BLaER1 treated with 17β-estradiol and CSF1 and Interleukin-3, amounts not matched to agents 10 nM and 100 nM (cell line): ENCODE data around the gene CST7.

Experiments
- H3K27ac ChIP-seq, 11 experiments: shearing (Covaris generic); formaldehyde crosslinking; 2 replicates each; pipeline ENCODE4 v1.8.1; 2022
- H3K27me3 ChIP-seq, 11 experiments: shearing (Covaris generic); formaldehyde crosslinking; 2 replicates each; pipeline ENCODE4 v1.8.1; 2022
- H3K36me3 ChIP-seq, 11 experiments: shearing (Covaris generic); formaldehyde crosslinking; 2 replicates each; pipeline ENCODE4 v1.8.1; 2022
- H3K4me1 ChIP-seq, 10 experiments: shearing (Covaris generic); formaldehyde crosslinking; 2 replicates each; pipeline ENCODE4 v1.8.1; 2022
- H3K4me2 ChIP-seq, 11 experiments: shearing (Covaris generic); formaldehyde crosslinking; 2 replicates each; pipeline ENCODE4 v1.8.1; 2022
- H3K4me3 ChIP-seq, 10 experiments: shearing (Covaris generic); formaldehyde crosslinking; 2 replicates each; pipeline ENCODE4 v1.8.1; 2022
- H3K9ac ChIP-seq, 11 experiments: shearing (Covaris generic); formaldehyde crosslinking; 2 replicates each; pipeline ENCODE4 v1.8.1; 2022
- H3K9me3 ChIP-seq, 11 experiments: shearing (Covaris generic); formaldehyde crosslinking; replicated peaks in 1 of 11; 2 replicates each; pipeline ENCODE4 v1.8.1; 2022
- H4K20me1 ChIP-seq, 11 experiments: shearing (Covaris generic); formaldehyde crosslinking; 2 replicates each; pipeline ENCODE4 v1.8.1; 2022
- Cebpa-rat ChIP-seq, 11 experiments: shearing (Covaris generic); IDR thresholded peaks; 2 replicates each; pipeline ENCODE4 v1.8.1; 2022

The CST7 gene

DNA sequence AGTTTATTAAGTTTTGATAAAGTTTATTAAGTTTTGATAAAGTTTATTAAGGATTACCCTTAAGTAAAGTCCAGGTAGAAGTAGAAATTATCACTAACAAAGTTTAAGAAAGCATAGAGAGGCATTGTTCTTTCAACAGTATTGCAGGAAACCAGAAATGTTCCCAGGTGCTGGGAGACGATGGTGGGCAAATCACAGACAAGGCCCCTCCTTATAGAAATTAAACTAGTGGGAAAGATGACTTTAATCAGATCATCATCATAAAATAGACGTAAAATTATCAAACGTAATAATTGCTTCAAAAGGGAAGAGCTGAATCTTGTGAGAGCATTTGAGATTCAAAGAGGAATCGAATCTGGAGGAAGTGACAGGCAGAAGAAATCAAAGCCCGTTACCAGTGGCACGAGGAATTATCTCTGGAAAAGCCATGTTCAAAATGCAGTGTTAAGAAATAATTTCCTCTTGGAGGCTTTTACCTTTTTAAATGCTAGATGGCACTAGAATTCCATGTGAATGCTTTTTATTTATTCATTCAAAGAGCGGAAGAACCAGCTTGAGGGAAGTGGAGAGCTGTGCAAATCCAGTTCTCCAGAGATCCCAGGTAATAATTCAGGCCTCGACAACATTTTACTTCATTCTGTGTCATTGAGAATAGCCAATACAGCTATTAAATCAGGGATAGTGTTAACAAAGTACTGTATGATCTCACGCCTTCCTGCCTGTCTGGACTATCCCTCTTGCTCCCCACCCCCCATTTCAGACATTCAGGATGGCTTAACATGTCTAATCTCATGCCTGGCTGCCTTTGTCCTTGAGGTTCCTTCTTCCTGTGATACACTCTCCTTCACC is 44.5 kb downstream of the CST7 start:
- Histone ChIP-seq H3K4me2 (peak overlapping the region; percentile 85 to 97 (median 94)), H3K4me1 (peaks cover 52 to 71% (median 66%) of the 10 kb centered on the region in 10 experiments), H3K27ac (peak overlapping the region; percentile 82 to 91 (median 87)), H3K4me3 (peak overlapping the region; percentile 80 to 98 (median 90)), H3K9me3 (no peaks in the 10 kb centered on the region), H3K27me3 (no peaks in the 10 kb centered on the region), H3K36me3 (peaks cover 0 to 4% (median 0%) of the 10 kb centered on the region in 11 experiments; a peak in 1 of 22 replicates), H4K20me1 (peaks cover 0 to 33% (median 14%) of the 10 kb centered on the region in 11 experiments; a peak in 12 of 22 replicates), H3K9ac (peak overlapping the region; percentile 77 to 90 (median 88); a peak in 21 of 22 replicates)
- no peak for TF ChIP-seq Cebpa-rat (IDR thresholded peaks at IDR 0.05)

DNA sequence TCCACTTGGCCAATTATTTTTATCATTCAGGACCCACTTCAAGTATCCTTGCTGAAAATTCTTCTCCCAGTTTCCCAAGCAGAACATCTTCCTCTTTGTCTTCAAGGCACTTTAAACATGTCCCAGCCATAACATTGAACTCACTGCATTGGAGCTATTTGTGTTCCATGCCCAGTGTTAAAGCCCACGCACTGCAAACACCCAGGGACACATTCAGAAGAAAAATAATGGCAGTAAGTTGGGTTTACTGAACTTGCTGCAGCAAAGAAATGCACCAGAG is 45.1 kb downstream of the CST7 start:
- Histone ChIP-seq H3K4me3 (no peak overlapping the region), H3K4me2 (peak overlapping the region in 10 of 11 experiments; percentile 85 to 97 (median 94); a peak in 17 of 22 replicates), H3K27ac (0 out of 22 replicates have a peak overlapping the region, but pooled peaks of 1 of the 11 experiments have one; percentile 87), H4K20me1 (peaks cover 0 to 27% (median 11%) of the 10 kb centered on the region in 11 experiments; a peak in 11 of 22 replicates), H3K27me3 (no peaks in the 10 kb centered on the region), H3K9ac (peak overlapping the region in 1 of 11 experiments; percentile 90; a peak in 1 of 22 replicates), H3K9me3 (no peaks in the 10 kb centered on the region), H3K36me3 (peaks cover 0 to 4% (median 0%) of the 10 kb centered on the region in 11 experiments; a peak in 1 of 22 replicates), H3K4me1 (peaks cover 46 to 65% (median 61%) of the 10 kb centered on the region in 10 experiments)
- no peak for TF ChIP-seq Cebpa-rat (IDR thresholded peaks at IDR 0.05)

DNA sequence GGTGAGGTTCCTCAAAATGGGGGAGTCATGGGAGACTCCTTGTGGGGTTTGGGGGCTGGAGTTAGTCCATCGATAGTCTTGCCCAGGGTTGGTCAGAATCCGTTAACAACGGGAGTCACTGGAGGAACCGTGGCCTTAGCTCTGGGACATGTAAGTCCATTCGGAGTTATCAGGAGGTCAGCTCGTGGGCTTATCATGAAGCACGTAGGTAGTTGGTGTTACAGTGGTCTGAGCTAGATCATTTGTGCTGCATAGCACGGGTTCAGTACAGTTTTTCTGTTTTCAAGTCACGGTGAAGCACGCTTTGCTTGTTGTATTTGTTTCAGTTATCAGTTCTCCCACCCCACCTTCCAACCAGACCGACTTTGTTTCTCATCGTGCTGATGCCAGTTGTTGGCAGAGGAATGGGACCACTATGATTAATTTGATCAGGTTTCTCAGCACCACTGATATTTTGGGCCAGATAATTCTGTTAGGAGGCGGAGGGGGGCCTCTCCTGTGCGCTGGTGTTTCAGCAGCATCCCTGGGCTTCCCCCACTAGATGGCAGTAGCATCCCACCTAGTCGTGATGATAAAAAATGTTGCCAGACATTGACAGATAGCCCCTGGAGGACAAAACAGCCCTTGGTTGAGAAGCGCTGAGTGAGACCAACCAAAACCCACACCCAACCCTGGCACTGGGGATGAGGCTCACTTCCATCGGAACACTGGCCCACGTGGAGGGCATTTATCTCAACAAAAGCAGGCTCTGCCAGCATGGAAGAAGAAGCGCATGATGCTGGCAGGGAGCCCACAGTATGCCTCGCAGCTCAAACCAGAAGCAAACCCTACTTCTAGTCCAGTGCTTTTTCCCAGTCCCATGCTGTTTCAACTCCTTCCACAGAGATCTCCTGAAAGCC is 45.6 kb downstream of the CST7 start:
- Histone ChIP-seq H3K36me3 (no peaks in the 10 kb centered on the region), H4K20me1 (peaks cover 0 to 24% (median 7%) of the 10 kb centered on the region in 11 experiments; a peak in 9 of 22 replicates), H3K4me2 (peak overlapping the region; percentile 5 to 95 (median 85); a peak in 15 of 22 replicates), H3K27me3 (no peaks in the 10 kb centered on the region), H3K4me3 (no peak overlapping the region), H3K9ac (no peak overlapping the region), H3K27ac (no peak overlapping the region), H3K4me1 (peaks cover 40 to 59% (median 55%) of the 10 kb centered on the region in 10 experiments), H3K9me3 (no peaks in the 10 kb centered on the region)
- no peak for TF ChIP-seq Cebpa-rat (IDR thresholded peaks at IDR 0.05)

DNA sequence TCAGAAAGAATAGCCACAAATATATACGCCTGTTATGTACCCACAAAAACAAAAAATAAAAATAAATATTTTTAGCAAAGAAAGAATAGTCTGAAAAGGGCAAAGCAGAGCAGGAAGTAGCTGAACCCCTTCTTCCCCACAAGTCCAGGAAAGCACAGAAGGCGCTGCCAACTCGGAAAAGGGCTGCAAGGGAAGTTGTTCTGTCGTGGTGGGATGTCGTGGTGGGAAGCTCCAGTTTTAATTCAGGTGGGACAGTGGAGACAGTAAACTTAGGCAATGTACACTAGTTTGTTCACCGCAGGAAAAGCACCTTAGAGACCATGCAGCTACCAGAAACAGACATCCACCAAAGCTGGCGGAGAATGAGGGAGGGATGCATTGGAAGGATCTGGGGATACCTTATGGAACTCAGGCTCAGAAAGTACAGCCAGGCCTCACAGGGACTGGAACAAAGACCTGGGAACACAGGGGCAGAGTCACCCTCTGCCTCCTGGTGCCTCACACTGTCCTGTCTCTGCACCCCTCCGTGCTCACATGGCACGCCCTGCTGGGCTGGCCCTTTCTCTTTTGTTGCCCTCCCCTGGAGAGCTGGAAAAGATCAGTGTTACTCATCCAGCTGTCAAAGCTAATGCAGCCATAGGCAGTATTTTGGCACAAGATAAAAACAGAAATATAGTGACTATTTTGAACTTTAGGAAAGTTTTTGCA is 46.8 kb downstream of the CST7 start:
- H3K4me2 ChIP-seq: peak overlapping the region in 6 of 11 experiments; percentile 1 to 45 (median 7); a peak in 2 of 22 replicates

DNA sequence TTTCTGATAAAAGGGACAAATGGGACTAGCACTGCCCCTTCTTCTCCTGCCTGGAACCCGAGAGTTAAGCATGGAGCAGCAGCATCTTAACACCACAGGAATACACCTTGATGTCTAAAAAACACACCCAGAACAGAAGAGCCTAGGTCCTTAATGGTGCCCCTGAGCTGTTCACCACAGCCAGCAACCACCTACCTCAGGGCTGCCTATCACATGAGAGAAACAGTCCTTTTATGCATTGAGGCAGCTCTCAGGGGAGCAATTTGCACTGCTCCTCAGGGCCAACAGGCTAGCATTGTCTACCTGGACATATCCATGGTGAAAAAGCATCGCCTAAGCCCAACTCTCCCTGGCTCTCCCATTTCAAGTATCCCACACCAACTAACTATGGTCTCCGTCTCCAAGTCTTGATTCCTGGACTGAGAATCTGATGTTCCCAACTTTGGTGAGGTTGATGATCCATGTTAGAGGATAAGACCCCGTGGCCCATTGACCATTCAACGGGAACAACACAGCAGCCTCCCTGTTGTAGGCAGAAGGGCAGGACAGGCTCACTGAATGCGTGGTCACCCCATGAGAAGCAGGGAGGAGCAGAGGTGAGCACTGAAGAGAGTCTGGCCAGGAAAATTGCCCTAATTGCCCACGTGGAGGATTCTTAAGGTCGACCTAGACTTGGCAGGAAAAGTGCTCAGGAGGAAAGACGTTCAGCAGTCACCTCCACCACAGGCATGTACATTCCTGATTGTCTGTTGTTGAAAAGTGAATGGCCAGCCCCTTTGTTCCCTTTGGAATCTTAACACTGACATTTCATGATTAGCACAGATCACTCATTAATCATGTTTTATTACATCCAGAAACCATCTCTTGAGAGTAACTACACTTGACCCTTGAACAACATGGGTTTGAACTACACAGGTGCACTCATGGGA is 47.6 kb downstream of the CST7 start:
- Histone ChIP-seq H3K27ac (no peak overlapping the region), H3K4me3 (no peak overlapping the region), H3K36me3 (no peaks in the 10 kb centered on the region), H3K9ac (no peak overlapping the region), H4K20me1 (peaks cover 0 to 4% (median 0%) of the 10 kb centered on the region in 11 experiments; a peak in 3 of 22 replicates), H3K4me2 (peak overlapping the region in 2 of 11 experiments; percentile 4 to 45; a peak in 1 of 22 replicates), H3K27me3 (no peaks in the 10 kb centered on the region), H3K4me1 (peaks cover 20 to 39% (median 36%) of the 10 kb centered on the region in 10 experiments), H3K9me3 (no peaks in the 10 kb centered on the region)
- TF ChIP-seq Cebpa-rat (IDR thresholded peaks at IDR 0.05): no peak

More for the DNA sequence above, 46.8 kb downstream of the CST7 start:
- Histone ChIP-seq H3K9me3 (no peaks in the 10 kb centered on the region), H3K9ac (no peak overlapping the region), H3K27ac (no peak overlapping the region), H3K4me1 (peaks cover 28 to 48% (median 44%) of the 10 kb centered on the region in 10 experiments), H3K27me3 (no peaks in the 10 kb centered on the region), H3K4me3 (no peak overlapping the region), H4K20me1 (peaks cover 0 to 13% (median 0%) of the 10 kb centered on the region in 11 experiments; a peak in 7 of 22 replicates), H3K36me3 (no peaks in the 10 kb centered on the region)
- no peak for TF ChIP-seq Cebpa-rat (IDR thresholded peaks at IDR 0.05)

DNA sequence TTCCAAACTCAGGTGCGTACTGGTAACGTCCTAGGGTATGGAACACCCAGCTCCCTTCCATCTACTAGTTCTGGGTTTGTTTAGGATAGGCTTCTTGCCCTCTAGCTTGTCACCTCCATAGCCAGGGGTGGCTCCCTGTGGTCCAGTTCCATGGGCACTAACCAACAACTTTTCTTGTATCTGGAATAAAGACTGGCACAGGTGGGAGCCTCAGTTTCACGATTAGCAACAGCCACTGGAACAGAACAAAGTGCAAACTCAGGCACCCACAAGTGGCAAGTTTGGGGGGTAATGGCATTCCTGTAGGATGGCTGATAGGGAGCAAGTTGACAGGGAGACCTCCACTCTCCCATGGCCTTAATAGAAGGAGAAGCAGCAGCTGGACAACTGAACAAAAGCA is 49.1 kb downstream of the CST7 start:
- no peak for TF ChIP-seq Cebpa-rat (IDR thresholded peaks at IDR 0.05)
- Histone ChIP-seq H3K4me1 (peaks cover 16 to 33% (median 30%) of the 10 kb centered on the region in 10 experiments), H3K36me3 (peaks cover 0 to 9% (median 6%) of the 10 kb centered on the region in 11 experiments; a peak in 11 of 22 replicates), H3K9me3 (0 out of 22 replicates have a peak, but pooled peaks cover 0 to 3% (median 0%) of the 10 kb centered on the region in 11 experiments), H3K9ac (no peak overlapping the region), H3K27ac (no peak overlapping the region), H3K4me2 (no peak overlapping the region), H3K4me3 (no peak overlapping the region), H3K27me3 (no peaks in the 10 kb centered on the region), H4K20me1 (no peaks in the 10 kb centered on the region; a peak in 1 of 22 replicates)

DNA sequence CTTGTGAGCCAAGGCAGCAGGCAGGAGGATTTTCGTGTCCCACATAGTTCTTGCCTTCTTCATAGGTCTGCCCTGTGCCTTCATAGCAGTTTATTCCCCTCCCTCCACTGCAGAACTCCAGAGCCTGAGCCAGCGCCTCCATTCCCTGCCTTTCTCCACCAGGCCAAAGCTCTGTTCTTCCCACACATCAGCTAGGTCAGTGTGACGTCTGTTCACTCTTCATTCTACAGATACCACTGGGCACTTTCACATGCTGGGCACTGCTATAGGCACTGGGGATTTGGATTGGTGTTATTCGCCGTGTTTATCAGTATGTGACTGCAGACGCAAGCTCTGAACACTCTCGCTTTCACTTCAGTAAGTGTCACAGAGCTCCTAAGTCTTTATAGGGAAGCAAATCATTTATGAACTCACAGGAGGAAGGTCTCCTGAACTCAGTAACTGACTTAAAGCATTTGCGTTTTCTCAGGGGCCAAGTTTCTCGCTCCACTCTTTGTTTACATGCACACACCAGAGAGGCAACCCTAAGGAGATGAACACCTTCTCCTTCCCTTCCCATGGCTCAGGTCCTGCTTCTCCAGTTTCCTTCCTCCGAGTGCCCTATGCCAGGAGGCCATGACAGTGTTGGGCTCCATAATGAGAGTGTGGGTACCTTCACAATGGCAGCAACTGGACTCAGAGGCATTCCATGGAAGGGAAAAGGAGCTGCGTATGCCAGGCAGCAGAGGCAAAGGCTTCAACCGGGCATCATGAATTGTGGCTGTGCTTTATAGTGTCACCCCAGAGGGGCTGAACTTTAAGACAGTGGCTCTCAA is 49.8 kb downstream of the CST7 start:
- H3K27ac ChIP-seq: no peak overlapping the region
- H3K9ac ChIP-seq: no peak overlapping the region
- peaks cover 8 to 26% (median 23%) of the 10 kb centered on the region in 10 experiments for H3K4me1 ChIP-seq
- no peak overlapping the region for H3K4me3 ChIP-seq
- H4K20me1 ChIP-seq: no peaks in the 10 kb centered on the region; a peak in 1 of 22 replicates
- H3K9me3 ChIP-seq: 0 out of 22 replicates have a peak, but pooled peaks cover 0 to 3% (median 0%) of the 10 kb centered on the region in 11 experiments
- H3K27me3 ChIP-seq: no peaks in the 10 kb centered on the region
- peaks cover 0 to 9% (median 7%) of the 10 kb centered on the region in 11 experiments; a peak in 11 of 22 replicates for H3K36me3 ChIP-seq
- no peak for TF ChIP-seq Cebpa-rat (IDR thresholded peaks at IDR 0.05)
- no peak overlapping the region for H3K4me2 ChIP-seq
